OCI-LY3 (cell line): ENCODE measurements around the gene GALNT1.

Source experiments
- H2AFZ ChIP-seq: fragments of 200-600, 300-600 bp; shearing (Covaris generic); 2 replicates; pipeline ENCODE4 v1.6.0; 2014; ENCODE audit warnings: antibody characterized with exemption, low read depth, low read length
- H3K27ac ChIP-seq: fragments of 200-600, 300-600 bp; sonication (generic); 2 replicates; pipeline ENCODE4 v1.5.1; 2014; ENCODE audit warnings: mild to moderate bottlenecking, low read length, moderate library complexity, mixed read lengths
- H3K27me3 ChIP-seq: fragments of 200-600, 300-600 bp; sonication (generic); 2 replicates; pipeline ENCODE4 v1.6.1; 2014; ENCODE audit warnings: low read depth, low read length, mixed read lengths
- H3K36me3 ChIP-seq: fragments of 200-600, 300-600 bp; sonication (generic); replicated peaks from 2 replicates; pipeline ENCODE3; 2014; ENCODE audit warnings: low read depth, low read length, mixed read lengths
- H3K4me1 ChIP-seq: fragments of 300-600, 200-600 bp; sonication (generic); 2 replicates; pipeline ENCODE4 v1.6.1; 2014; ENCODE audit warnings: low read length, mixed read lengths
- H3K4me2 ChIP-seq: fragments of 200-600, 300-600 bp; sonication (generic); 2 replicates; pipeline ENCODE4 v1.6.1; 2014; ENCODE audit warnings: low read length, mixed read lengths
- H3K4me3 ChIP-seq: fragments of 300-600, 200-600 bp; sonication (generic); 2 replicates; pipeline ENCODE4 v1.5.1; 2014; ENCODE audit warnings: antibody characterized with exemption, mild to moderate bottlenecking, low read length, moderate library complexity
- H3K79me2 ChIP-seq: fragments of 300-600, 200-600 bp; shearing (Covaris generic); 2 replicates; pipeline ENCODE4 v1.6.1; 2014; ENCODE audit warnings: mild to moderate bottlenecking, low read length, mixed read lengths
- H3K9ac ChIP-seq: fragments of 300-600, 200-600 bp; shearing (Covaris generic); 2 replicates; pipeline ENCODE4 v1.6.0; 2014; ENCODE audit warnings: mild to moderate bottlenecking, low read length, moderate library complexity
- H3K9me3 ChIP-seq: fragments of 200-600, 300-600 bp; shearing (Covaris generic); 2 replicates; pipeline ENCODE4 v1.6.1; 2014; ENCODE audit warnings: low read length, mixed read lengths; ENCODE audit not compliant: insufficient read depth
- H4K20me1 ChIP-seq: fragments of 200-600, 300-600 bp; sonication (generic); 2 replicates; pipeline ENCODE4 v1.6.1; 2016; ENCODE audit warnings: low read length, mixed read lengths; ENCODE audit not compliant: insufficient read depth
- CTCF ChIP-seq: fragments of 200-600, 300-600 bp; sonication (generic); IDR thresholded peaks from 2 replicates; pipeline ENCODE4 v1.5.1; 2014; ENCODE audit warnings: antibody characterized with exemption, low read length, low read depth
- EZH2phosphoT487 ChIP-seq: fragments of 200-600 bp; shearing (Covaris generic); IDR thresholded peaks from 2 replicates; pipeline ENCODE4 v1.6.1; 2018; ENCODE audit warnings: antibody characterized with exemption, mixed run types, low read depth

Gene GALNT1

GRCh38 chr18:35625232-35625631 is 43.7 kb downstream of the GALNT1 start:
- no peak overlapping the region for H3K4me2 ChIP-seq
- no peak overlapping the region for H3K9ac ChIP-seq
- peaks cover 3% of the 10 kb centered on the region; the same call in 1 of the 2 replicates for H4K20me1 ChIP-seq
- H3K79me2 ChIP-seq = peaks cover 36% of the 10 kb centered on the region
- H2AFZ ChIP-seq = no peak overlapping the region
- peaks cover 5% of the 10 kb centered on the region; the same call in 1 of the 2 replicates for H3K9me3 ChIP-seq
- no peak overlapping the region for H3K4me3 ChIP-seq
- no peaks in the 10 kb centered on the region for H3K27me3 ChIP-seq
- peaks cover 16% of the 10 kb centered on the region for H3K4me1 ChIP-seq
- peaks cover 14% of the 10 kb centered on the region for H3K36me3 ChIP-seq
- TF ChIP-seq EZH2phosphoT487 (no peak), CTCF (no peak)
- H3K27ac ChIP-seq = no peak overlapping the region

GRCh38 chr18:35633761-35634160 is 52.2 kb downstream of the GALNT1 start:
- no peak overlapping the region for H3K4me2 ChIP-seq
- TF ChIP-seq EZH2phosphoT487 (no peak), CTCF (no peak)

GRCh38 chr18:35634323-35634722 is 52.8 kb downstream of the GALNT1 start:
- H3K36me3 ChIP-seq = peaks cover 5% of the 10 kb centered on the region
- H3K79me2 ChIP-seq = no peaks in the 10 kb centered on the region
- H3K4me1 ChIP-seq = no peaks in the 10 kb centered on the region
- no peaks in the 10 kb centered on the region for H3K27me3 ChIP-seq
- no peak overlapping the region for H2AFZ ChIP-seq
- H3K27ac ChIP-seq = no peak overlapping the region
- no peak overlapping the region for H3K4me2 ChIP-seq
- no peaks in the 10 kb centered on the region for H4K20me1 ChIP-seq
- no peak overlapping the region for H3K9ac ChIP-seq
- no peaks in the 10 kb centered on the region for H3K9me3 ChIP-seq
- no peak overlapping the region for H3K4me3 ChIP-seq
- TF ChIP-seq EZH2phosphoT487 (no peak), CTCF (no peak)

More at GRCh38 chr18:35633761-35634160, 52.2 kb downstream of the GALNT1 start:
- H3K79me2 ChIP-seq = no peaks in the 10 kb centered on the region
- H2AFZ ChIP-seq = no peak overlapping the region
- no peak overlapping the region for H3K27ac ChIP-seq
- H3K9me3 ChIP-seq = no peaks in the 10 kb centered on the region
- H3K4me1 ChIP-seq = no peaks in the 10 kb centered on the region
- no peaks in the 10 kb centered on the region for H4K20me1 ChIP-seq
- H3K9ac ChIP-seq = no peak overlapping the region
- H3K27me3 ChIP-seq = no peaks in the 10 kb centered on the region
- no peak overlapping the region for H3K4me3 ChIP-seq
- peaks cover 5% of the 10 kb centered on the region for H3K36me3 ChIP-seq

- Histone ChIP-seq H3K4me3 (no peak overlapping the region), H4K20me1 (no peaks in the 10 kb centered on the region), H3K79me2 (no peaks in the 10 kb centered on the region), H3K36me3 (peaks cover 5% of the 10 kb centered on the region), H2AFZ (no peak overlapping the region), H3K9ac (no peak overlapping the region), H3K27ac (no peak overlapping the region), H3K4me1 (no peaks in the 10 kb centered on the region), H3K9me3 (no peaks in the 10 kb centered on the region), H3K4me2 (no peak overlapping the region), H3K27me3 (no peaks in the 10 kb centered on the region)
- TF ChIP-seq CTCF (no peak), EZH2phosphoT487 (no peak)
Observed at GRCh38 chr18:35635170-35635569, 53.6 kb downstream of the GALNT1 start.
